Endothelial cell of umbilical vein (primary cell): ENCODE data around the gene TRIM39.

Experiments used
- EZH2 ChIP-seq: IDR thresholded peaks from 2 replicates; pipeline ENCODE4 v1.6.1; 2012; ENCODE audit warnings: borderline replicate concordance, low read depth, mild to moderate bottlenecking, moderate library complexity, low read length, inconsistent platforms; ENCODE audit not compliant: severe bottlenecking
- FOS ChIP-seq: IDR thresholded peaks from 2 replicates; pipeline ENCODE4 v1.6.1; 2011; ENCODE audit warnings: mild to moderate bottlenecking, low read length, moderate library complexity, borderline replicate concordance; ENCODE audit not compliant: insufficient read depth
- GATA2 ChIP-seq: IDR thresholded peaks from 2 replicates; pipeline ENCODE4 v1.7.0; 2011; ENCODE audit warnings: low read depth, mild to moderate bottlenecking, moderate library complexity, mixed read lengths, low read length; ENCODE audit not compliant: insufficient read length, insufficient read depth
- JUN ChIP-seq: IDR thresholded peaks from 2 replicates; pipeline ENCODE4 v1.6.1; 2011; ENCODE audit warnings: borderline replicate concordance, low read depth; ENCODE audit not compliant: insufficient read length, insufficient read depth
- MYC ChIP-seq: IDR thresholded peaks from one replicate; pipeline ENCODE4 v1.6.1; 2011; ENCODE audit warnings: mild to moderate bottlenecking, low read depth, low read length
- POLR2A ChIP-seq: IDR thresholded peaks from 2 replicates; pipeline ENCODE4 v1.6.1; 2012; ENCODE audit warnings: low read depth, mild to moderate bottlenecking, control low read depth, low read length
- POLR2AphosphoS5 ChIP-seq: IDR thresholded peaks from 2 replicates; pipeline ENCODE4 v1.6.1; 2012; ENCODE audit warnings: low read depth, mild to moderate bottlenecking, control low read depth, low read length, moderate library complexity; ENCODE audit not compliant: insufficient read depth
- TF ChIP-seq, protein P1 (sequence below), 2 donors: IDR thresholded peaks; 1 replicate in 1 of 2; 2 replicates in 1 of 2; pipeline ENCODE4 v1.5.1; 2011; ENCODE audit warnings: low read length in 2 of 2, mild to moderate bottlenecking in 2 of 2, moderate library complexity in 2 of 2, control low read depth in 1 of 2, inconsistent platforms in 1 of 2, low read depth in 1 of 2; ENCODE audit not compliant: insufficient read depth in 1 of 2; ENCODE audit errors: extremely low read depth in 1 of 2
- TF ChIP-seq, protein P2 (sequence below): IDR thresholded peaks from 2 replicates; pipeline ENCODE4 v1.6.1; 2011; ENCODE audit not compliant: insufficient read depth, insufficient read length

DNA sequence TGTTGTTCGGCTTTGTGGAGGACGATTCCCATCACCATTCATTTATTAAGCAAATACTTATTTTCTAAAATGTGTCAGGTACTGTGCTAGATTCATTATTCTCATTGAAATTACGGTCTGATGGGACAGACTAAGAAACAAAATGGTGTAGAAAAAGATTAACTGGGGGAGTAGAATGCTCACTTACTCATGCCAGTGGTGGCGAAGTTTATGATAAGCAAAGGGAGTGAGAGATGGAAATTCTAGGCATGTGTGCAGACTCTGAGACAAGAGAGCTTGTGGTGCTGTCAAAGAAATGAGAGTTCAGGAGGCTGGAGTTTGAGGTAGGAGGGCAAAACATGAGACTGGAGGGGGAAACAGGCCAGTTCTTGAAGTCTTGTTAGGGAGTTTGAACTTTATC lies 19.1 kb downstream of the TRIM39 start:
- TF ChIP-seq, protein P1, sequence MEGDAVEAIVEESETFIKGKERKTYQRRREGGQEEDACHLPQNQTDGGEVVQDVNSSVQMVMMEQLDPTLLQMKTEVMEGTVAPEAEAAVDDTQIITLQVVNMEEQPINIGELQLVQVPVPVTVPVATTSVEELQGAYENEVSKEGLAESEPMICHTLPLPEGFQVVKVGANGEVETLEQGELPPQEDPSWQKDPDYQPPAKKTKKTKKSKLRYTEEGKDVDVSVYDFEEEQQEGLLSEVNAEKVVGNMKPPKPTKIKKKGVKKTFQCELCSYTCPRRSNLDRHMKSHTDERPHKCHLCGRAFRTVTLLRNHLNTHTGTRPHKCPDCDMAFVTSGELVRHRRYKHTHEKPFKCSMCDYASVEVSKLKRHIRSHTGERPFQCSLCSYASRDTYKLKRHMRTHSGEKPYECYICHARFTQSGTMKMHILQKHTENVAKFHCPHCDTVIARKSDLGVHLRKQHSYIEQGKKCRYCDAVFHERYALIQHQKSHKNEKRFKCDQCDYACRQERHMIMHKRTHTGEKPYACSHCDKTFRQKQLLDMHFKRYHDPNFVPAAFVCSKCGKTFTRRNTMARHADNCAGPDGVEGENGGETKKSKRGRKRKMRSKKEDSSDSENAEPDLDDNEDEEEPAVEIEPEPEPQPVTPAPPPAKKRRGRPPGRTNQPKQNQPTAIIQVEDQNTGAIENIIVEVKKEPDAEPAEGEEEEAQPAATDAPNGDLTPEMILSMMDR (IDR thresholded peaks at IDR 0.05; ENCODE audit: extremely low read depth in 1 of 2, insufficient read depth in 1 of 2, low read depth in 1 of 2, low read length in 2 of 2) = no peak
- TF ChIP-seq FOS = no peak
- no peak for TF ChIP-seq POLR2AphosphoS5
- no peak for TF ChIP-seq EZH2
- no peak for TF ChIP-seq POLR2A
- TF ChIP-seq, protein P2, sequence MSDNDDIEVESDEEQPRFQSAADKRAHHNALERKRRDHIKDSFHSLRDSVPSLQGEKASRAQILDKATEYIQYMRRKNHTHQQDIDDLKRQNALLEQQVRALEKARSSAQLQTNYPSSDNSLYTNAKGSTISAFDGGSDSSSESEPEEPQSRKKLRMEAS = no peak
- TF ChIP-seq MYC = no peak
- no peak for TF ChIP-seq JUN
- no peak for TF ChIP-seq GATA2
